ENCODE measurements around the gene CSMD2.

GRCh38 chr1:33710967-33711366, 454.1 kb downstream of the CSMD2 start:
- TF ChIP-seq CTCF (IDR thresholded peaks at IDR 0.05) (no peak), POLR2A (IDR thresholded peaks at IDR 0.05) (no peak), EP300 (IDR thresholded peaks at IDR 0.05) (no peak)
